HG03139 (cell line): ENCODE results near the gene RNF39.
"Not testable (repeated sequence)": the region's sequence is repeated elsewhere in the genome, so short reads cannot be mapped to it uniquely, and the experiment has no call there.

ENCODE experiments used
- ATAC-seq: cut with Tn5 transposase; IDR thresholded peaks from one replicate; pipeline ENCODE4 v1.9.1; 2021; ENCODE audit not compliant: unreplicated experiment

RNF39 gene

GRCh38 chr6:30062471-30063178 lies 12.9 kb downstream of the RNF39 start:
- ATAC-seq, result no peak

DNA sequence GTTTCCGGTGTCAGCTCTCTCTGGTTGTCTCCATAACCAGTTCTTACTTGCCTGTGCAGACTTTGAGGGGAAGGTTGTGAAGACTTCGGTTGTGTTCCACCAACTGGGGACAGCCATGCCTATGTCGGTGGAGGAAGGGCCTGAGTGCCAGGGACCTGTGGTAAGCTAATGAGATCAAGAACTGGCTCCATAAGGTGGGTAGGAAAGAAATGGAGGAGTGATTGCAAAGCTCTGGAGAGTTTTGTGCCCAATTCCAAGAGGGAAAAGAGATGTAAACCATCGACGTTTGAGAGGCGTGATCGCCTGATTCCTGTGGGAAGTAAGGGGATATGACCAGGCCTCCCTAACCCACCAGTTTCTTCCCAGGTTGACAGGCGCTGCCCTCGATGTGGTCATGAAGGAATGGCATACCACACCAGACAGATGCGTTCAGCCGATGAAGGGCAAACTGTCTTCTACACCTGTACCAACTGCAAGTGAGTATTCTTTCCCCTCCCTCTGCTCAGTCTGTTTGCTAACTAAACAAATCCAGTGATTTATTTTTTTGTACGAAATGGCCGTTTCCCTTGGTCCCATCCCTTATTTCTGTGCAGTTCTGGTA lies 13.6 kb downstream of the RNF39 start:
- ATAC-seq, result peak; percentile 6

- ATAC-seq, result peak; percentile 65
Measured at GRCh38 chr6:30061092-30061857, 14.3 kb downstream of the RNF39 start, which contains the start of gene POLR1H. POLR1H (plus strand) TSS chr6:30061265; CDS start chr6:30061525, 260 bp downstream.

- ATAC-seq, result peak; percentile 14
Measured at GRCh38 chr6:30060606-30061091, 14.9 kb downstream of the RNF39 start.

GRCh38 chr6:30055513-30055912 lies 20.1 kb downstream of the RNF39 start:
- no peak for ATAC-seq

DNA sequence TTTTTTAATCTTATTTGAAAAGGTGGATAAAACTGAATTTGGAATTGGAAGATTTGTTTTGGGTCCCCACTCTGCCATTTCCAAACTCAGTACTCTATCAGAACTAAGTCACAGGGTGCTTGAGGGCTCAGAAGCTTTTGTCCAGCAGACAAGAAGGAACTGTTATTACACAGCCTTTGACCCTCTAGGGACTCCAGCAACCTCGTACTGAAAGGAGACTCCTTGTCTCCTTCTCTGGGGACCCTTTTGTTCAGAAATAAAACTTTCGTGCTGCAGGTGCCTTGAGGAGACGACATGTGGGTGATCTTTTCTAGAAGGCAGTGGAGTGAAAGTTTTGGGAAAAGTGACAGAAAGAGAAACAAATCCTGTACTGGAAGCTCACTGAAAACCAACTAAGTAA lies 21.9 kb downstream of the RNF39 start:
- no peak for ATAC-seq

DNA sequence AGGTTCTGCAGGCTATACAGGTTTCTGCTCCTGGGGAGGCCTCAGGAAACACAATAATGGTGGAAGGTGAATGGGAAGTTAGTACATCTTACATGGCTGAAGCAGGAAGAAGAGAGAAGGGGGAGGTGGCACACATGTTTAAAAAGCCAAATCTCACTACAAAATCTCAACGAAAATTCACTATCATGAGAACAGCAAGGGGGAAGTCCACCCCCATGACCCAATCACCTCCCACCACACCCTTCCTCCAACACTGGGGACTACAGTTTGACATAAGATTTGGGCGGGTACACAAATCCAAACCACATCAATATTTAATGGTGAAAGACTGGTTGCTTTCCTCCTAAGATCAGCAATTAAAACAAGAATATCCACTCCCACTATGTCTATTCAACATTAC lies 28.3 kb downstream of the RNF39 start:
- ATAC-seq, result no peak

- ATAC-seq, result no peak
Measured at GRCh38 chr6:30044630-30045029, 30.9 kb downstream of the RNF39 start.

DNA sequence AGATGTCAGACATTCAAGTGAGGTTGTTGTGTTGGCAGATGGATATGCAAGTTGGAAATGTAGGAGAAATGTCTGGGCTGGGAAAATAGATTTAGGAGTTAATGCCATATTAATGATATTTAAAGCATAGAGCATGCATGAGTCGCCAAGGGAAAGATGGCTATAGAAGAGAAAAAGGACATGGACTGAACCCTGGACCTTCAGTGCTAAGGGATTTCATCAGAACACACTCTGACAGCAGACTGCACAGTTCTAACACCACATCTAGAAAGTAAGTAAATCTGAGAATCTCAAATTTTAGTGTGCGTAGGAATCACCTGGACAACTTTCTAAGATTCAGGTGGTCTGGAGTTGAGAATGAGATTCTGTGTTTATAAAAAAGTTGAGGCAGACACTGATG lies 31.8 kb downstream of the RNF39 start:
- ATAC-seq, result no peak

DNA sequence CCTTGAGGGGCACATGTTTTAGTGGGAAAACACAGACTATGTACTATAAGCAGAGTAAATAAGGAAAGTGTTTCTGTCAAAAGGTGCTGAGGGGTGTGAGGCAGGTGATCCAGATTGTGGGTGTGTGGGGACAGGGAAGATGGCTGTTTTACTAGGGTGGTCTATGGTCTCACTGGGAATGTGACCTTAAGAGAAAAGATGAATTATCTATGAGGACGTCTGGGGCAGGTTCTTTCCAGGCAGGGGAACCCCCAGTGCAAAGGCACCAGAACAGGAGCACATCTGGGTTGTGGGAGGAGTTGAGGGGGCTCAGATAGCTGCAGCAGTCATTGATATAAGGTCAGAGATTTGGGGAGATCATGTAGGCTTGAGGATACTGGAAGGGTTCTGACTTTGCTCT lies 32.7 kb downstream of the RNF39 start:
- no peak for ATAC-seq

GRCh38 chr6:30042476-30042875 lies 33.1 kb downstream of the RNF39 start:
- ATAC-seq, result no peak

DNA sequence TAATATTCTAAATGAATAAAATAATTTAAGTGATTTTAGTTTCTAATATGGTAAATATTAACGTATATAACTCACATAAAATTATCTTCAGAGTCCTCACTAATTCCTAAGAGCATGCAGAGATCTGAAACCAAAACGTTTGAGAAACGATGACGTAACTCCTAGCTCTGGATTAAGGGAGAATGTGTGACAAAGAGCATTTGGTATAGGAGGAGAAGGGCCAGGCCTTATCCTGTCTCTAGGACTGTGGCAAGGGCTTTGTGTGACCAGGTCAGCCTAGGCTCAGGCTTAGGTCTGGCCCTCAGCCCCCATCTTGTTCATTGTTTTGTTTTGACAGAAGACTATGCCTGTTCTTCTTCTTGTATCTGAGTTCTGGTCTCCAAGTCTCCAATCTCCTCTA lies 33.7 kb downstream of the RNF39 start:
- no peak for ATAC-seq

DNA sequence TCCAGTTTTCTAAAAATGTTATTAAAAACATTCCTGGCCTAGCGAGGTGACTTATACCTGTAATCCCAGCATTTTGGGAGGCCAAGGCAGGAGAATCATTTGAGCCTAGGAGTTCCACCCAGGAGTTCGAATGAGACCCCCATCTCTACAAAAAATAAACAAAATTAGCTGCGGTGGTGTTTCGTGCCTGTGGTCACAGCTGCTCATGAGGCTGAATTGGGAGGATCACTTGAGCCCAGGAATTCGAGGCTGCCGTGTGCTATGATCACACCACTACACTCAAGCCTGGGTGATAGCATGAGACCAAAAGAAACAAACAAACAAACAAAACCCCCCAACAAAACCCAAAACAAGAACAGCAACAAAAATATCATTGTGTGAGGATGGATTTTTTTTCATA lies 34.3 kb downstream of the RNF39 start:
- no peak for ATAC-seq

DNA sequence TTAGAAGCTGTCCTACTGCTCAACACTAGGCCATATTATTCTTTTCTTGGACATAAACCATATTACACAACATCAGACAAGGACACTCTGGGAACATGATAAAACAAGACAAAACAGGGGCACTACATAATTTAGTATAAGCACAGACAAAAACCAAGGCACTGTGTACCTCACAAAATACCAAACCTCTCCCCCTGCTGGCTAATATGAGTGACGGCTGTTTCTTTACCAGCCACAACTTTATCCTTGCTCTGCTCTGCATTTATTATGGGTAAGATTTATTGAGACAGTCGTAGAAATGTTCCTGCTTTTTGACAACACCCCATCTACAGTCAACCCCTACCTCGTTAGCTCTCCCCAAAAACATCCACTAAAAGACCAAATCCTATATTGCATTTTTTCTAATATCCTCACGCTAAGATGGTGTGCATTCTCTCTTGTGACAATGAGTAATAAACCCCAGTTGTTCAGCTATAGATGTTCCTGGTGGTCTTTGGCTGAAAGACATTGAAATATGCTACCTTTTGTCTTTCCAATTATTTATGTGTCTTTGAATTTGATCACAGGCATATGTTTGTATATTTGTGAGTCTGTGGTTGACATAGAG lies 38.3 kb downstream of the RNF39 start:
- ATAC-seq, result no peak

DNA sequence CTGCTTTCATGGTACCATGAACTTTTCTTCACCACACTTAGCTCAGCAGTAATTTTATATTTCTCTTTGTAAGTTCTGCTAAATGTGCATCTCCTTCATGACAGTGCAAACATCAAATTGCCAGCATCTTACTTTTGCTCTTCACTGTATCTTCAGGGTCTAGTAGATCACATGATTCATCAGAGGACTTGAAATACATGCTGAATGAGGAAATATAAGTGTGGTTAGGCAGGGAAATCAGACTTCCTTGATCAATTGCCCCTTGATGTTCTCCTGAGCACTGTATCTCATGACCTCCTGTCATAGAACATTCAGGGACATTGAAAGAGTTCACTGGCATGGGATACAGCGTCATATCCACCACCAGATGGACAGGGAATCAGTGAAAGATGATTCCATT lies 39.8 kb downstream of the RNF39 start:
- ATAC-seq, result no peak

- ATAC-seq, result not testable (repeated sequence)
Measured at GRCh38 chr6:30033440-30033839, 42.1 kb downstream of the RNF39 start.

GRCh38 chr6:30031381-30031780 lies 44.2 kb downstream of the RNF39 start:
- ATAC-seq, result no peak

DNA sequence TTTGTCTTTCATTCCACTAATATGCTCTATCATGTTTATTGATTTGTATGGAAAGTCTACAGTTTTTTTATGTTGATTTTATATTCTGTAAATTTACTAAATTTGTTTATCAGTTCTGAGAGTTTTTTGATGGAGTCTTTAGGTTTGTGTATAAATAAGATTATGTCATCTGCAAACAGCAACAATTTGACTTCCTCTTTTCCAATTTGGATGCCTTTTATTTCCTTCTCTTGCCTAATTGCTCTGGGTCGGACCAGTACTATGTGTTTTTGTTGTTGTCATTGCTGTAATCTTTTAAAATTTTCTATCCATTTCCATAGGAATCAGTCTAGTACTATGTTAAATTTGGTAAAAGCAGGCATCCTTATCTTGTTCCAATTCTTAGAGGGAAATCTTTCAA lies 46.0 kb downstream of the RNF39 start:
- no peak for ATAC-seq

DNA sequence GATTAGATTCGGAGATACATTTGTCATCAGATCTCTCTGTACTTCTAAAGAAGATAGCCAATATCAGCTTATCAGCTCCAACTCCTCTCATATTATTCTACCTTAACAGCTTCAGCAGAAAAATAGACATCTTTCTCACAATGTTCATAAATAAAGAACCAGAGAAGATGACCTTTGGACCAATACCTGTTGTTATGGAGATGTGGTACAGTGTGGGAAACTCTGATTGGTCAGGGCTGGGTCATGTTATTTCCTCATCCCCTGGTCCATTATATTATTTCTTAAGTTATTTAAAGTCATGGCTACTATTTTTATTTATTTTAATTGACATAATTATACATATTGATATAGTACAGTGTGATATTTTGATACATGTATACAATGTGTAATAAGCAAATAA lies 50.4 kb downstream of the RNF39 start:
- no peak for ATAC-seq

- not testable (repeated sequence) for ATAC-seq
Measured at GRCh38 chr6:30022712-30023111, 52.9 kb downstream of the RNF39 start.

DNA sequence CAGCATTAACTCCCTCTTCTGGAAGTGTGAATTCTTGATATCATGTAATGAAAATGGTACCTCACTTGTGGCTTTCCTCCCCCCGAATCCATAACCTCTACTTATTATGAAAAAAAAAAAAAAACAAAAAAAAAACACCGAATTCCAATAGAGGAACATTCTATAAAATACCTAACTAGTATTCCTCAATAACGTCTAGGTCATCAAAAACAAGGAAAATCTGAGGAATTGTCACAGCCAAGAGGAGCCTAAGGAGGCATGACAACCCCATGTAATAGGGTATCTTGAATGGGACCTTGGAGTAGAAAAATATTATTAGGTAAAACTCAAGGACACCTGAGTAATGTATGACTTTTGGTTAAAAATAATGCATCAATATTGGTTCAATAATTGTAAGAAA lies 53.4 kb downstream of the RNF39 start:
- no peak for ATAC-seq
